Left ventricle myocardium inferior (tissue), 1 donor: ENCODE data around the gene TOLLIP. TPM values are rescaled to one million over a fixed set of nuclear protein-coding genes. Genes with fewer than 3 reads are reported as not detected.

Experiments
- DNase-seq: peaks from one replicate; pipeline ENCODE4 v3.0.0-alpha.2; 2020
- H3K27ac ChIP-seq: fragments of 200-600 bp; replicated peaks from 2 replicates; pipeline ENCODE4 v1.8.0; 2021
- H3K27me3 ChIP-seq: fragments of 200-600 bp; 2 replicates; pipeline ENCODE4 v1.8.0; 2021; ENCODE audit warnings: low read depth
- H3K36me3 ChIP-seq: fragments of 200-600 bp; 2 replicates; pipeline ENCODE4 v1.8.0; 2021
- H3K4me1 ChIP-seq: fragments of 200-600 bp; 2 replicates; pipeline ENCODE4 v1.8.0; 2021
- H3K4me3 ChIP-seq: fragments of 200-600 bp; 2 replicates; pipeline ENCODE4 v1.8.0; 2021; ENCODE audit warnings: mild to moderate bottlenecking, moderate library complexity
- H3K9me3 ChIP-seq: fragments of 200-600 bp; replicated peaks from 2 replicates; pipeline ENCODE4 v1.8.0; 2021
- intact Hi-C: fragments of 100-400 bp; cut with micrococcal nuclease; formaldehyde crosslinking; loops from one replicate; pipeline ENCODE4 v1.11.0; 2022
- microRNA-seq: library from miRNA; unstranded; fragments of <30 nt; microRNA quantifications from one replicate; pipeline ENCODE4 v1.2.0, GENCODE V29; 2020
- total RNA-seq: library from RNA; stranded (reverse); fragmentation: NEBNext Ultra II Directional; extraction: Animal tissue kit (Norgen Biotek cat#: 25700); gene quantifications from one replicate; pipeline ENCODE4 v1.2.1, GENCODE V29; 2021
- TF ChIP-seq, protein P1 (sequence below): fragments of 200-600 bp; IDR thresholded peaks from 2 replicates; pipeline ENCODE4 v1.8.0; 2021; ENCODE audit warnings: antibody characterized with exemption, mild to moderate bottlenecking, borderline replicate concordance
- donor health status: DM: no; HTN: yes; CAD: no; lungs with severe emphysema.

The TOLLIP gene
- total RNA-seq, 1 donor from 2014 or later: 51.9 TPM

DNA sequence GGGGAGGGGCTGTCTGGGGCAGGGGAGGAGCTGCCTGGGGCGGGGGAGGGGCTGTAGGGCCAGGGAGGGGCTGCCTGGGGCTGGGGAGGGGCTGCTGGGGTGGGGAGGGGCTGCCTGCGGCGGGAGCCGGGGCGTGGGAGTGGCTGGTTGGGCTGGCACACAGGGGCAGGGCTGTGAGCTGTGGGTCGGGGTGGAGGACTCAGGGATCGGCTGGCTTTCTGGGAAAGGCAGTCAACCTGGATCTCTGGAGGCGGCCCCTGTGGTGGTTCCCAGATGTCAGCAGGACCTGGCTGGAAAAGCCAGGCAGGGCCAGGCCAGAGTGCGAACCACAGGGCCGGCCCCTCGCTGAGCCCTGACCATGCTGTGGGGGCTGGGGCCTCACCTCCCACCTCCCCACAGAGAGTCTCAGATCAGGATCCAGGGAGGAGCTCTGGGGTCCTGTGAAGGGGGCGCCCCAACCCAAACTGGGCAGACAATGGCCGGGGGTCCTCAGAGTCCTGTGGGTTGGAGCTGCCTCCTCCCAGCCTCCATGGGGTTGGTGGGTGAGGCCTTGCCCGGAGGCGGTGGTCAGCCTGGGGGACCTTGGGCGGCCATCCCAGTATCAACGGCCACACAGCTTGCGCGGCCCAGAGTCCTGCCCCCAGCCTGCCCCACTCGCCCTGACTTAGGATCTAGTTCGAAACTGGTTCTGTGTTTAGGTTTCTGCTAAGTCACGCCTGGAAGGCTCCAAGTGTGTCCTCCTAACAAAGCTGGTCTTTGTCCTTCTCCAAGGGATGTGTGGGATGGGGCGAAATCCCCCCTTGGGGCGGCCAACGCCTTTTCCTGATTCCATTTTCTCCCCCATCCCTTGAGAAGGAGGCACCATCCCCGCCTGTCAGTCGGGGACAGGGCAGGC is 84.7 kb downstream of the TOLLIP start:
- H3K4me1 ChIP-seq: no peaks in the 10 kb centered on the region
- no peaks in the 10 kb centered on the region for H3K9me3 ChIP-seq
- no peak overlapping the region for H3K27ac ChIP-seq
- no peak overlapping the region for H3K4me3 ChIP-seq
- DNase-seq: no peak
- TF ChIP-seq, protein P1, sequence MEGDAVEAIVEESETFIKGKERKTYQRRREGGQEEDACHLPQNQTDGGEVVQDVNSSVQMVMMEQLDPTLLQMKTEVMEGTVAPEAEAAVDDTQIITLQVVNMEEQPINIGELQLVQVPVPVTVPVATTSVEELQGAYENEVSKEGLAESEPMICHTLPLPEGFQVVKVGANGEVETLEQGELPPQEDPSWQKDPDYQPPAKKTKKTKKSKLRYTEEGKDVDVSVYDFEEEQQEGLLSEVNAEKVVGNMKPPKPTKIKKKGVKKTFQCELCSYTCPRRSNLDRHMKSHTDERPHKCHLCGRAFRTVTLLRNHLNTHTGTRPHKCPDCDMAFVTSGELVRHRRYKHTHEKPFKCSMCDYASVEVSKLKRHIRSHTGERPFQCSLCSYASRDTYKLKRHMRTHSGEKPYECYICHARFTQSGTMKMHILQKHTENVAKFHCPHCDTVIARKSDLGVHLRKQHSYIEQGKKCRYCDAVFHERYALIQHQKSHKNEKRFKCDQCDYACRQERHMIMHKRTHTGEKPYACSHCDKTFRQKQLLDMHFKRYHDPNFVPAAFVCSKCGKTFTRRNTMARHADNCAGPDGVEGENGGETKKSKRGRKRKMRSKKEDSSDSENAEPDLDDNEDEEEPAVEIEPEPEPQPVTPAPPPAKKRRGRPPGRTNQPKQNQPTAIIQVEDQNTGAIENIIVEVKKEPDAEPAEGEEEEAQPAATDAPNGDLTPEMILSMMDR: no peak
- peaks cover 100% of the 10 kb centered on the region for H3K27me3 ChIP-seq
- intact Hi-C loops: no loop called here
- H3K36me3 ChIP-seq: no peaks in the 10 kb centered on the region

Small RNA genes within 50 kb of the gene (microRNA-seq; reads per million reads assigned to microRNA genes)
- not detected for gene MIR6744

Other genes with a start within 250 kb of the TOLLIP start
- 0.03 TPM for gene MUC2, start 234.8 kb downstream of the TOLLIP start, total RNA-seq
- not detected for gene MUC5AC, start 151.7 kb downstream of the TOLLIP start, total RNA-seq
- gene MUC5B, start 86.6 kb downstream of the TOLLIP start, total RNA-seq: not detected
- 0.52 TPM for gene BRSK2, start 80.3 kb upstream of the TOLLIP start, total RNA-seq
- gene MOB2, start 177.1 kb upstream of the TOLLIP start, total RNA-seq: 49.5 TPM